Measurements from ENCODE around the gene CLCNKB. TPM values are rescaled to one million over a fixed set of nuclear protein-coding genes. Genes with fewer than 3 reads are reported as not detected.
"Not testable (repeated sequence)": the region's sequence is repeated elsewhere in the genome, so short reads cannot be mapped to it uniquely, and the experiment has no call there.

Gene CLCNKB
- total RNA-seq, 4 donors from 2014 or later, result 7.1 to 42.2 (median 15.4) TPM

- H3K4me3 ChIP-seq (replicated peaks in 1 of 3); H3K27ac ChIP-seq; H3K4me1 ChIP-seq; DNase-seq; intact Hi-C loops (cut with DNase I); H3K9me3 ChIP-seq; H3K27me3 ChIP-seq; H3K36me3 ChIP-seq: not testable (repeated sequence)
- TF ChIP-seq CTCF (IDR thresholded peaks at IDR 0.05), result peak in 1 of 6 experiments; percentile 2
- 51 to 52% methylated on average over 5 to 7 of the region's 7 CpGs for WGBS, 2 donors
Measured at GRCh38 chr1:16033103-16033632, 10.4 kb upstream of the CLCNKB start.

- DNase-seq; H3K27me3 ChIP-seq; H3K4me3 ChIP-seq (replicated peaks in 1 of 3); H3K9me3 ChIP-seq; H3K36me3 ChIP-seq; H3K4me1 ChIP-seq; H3K27ac ChIP-seq; intact Hi-C loops (cut with DNase I): not testable (repeated sequence)
- 90 to 98% methylated on average over 6 to 7 of the region's 11 CpGs for WGBS, 2 donors
Measured at GRCh38 chr1:16036461-16036860, 7.1 kb upstream of the CLCNKB start.

DNA sequence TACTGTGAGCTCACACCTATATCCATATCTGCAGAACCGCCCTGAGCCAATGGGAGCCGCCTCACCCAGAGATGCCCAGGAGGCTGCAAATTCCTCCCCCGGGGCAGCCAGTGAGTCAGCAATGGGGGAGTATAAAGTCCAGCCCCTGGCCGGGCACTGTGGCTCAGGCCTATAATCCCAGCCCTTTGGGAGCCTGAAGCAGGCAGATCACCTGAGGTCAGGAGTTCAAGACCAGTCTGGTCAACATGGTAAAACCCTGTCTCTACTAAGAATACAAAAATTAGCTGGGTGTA is 5.0 kb upstream of the CLCNKB start:
- 74 to 84% methylated on average over 3 to 4 of the region's 4 CpGs for WGBS, 2 donors
- intact Hi-C loops (cut with DNase I), result no loop called here
- peaks cover under 1 to 4% of the 10 kb centered on the region in 2 donors for H3K4me1 ChIP-seq

GRCh38 chr1:16039871-16040270 is 3.7 kb upstream of the CLCNKB start:
- H3K4me3 ChIP-seq (replicated peaks in 1 of 3); H3K9me3 ChIP-seq; DNase-seq; H3K27ac ChIP-seq; H3K27me3 ChIP-seq; intact Hi-C loops (cut with DNase I); H3K36me3 ChIP-seq: not testable (repeated sequence)
- H3K4me1 ChIP-seq, result peaks cover 7 to 12% of the 10 kb centered on the region in 2 donors
- WGBS, 2 donors, result 64 to 78% methylated on average over 4 to 8 of the region's 8 CpGs

More for the DNA sequence above, 5.0 kb upstream of the CLCNKB start:
- H3K36me3 ChIP-seq, result no peaks in the 10 kb centered on the region
- no peak overlapping the region for H3K4me3 ChIP-seq (replicated peaks in 1 of 3)
- H3K27ac ChIP-seq, result no peak overlapping the region
- no peaks in the 10 kb centered on the region for H3K9me3 ChIP-seq
- TF ChIP-seq POLR2A (IDR thresholded peaks at IDR 0.05), result no peak
- H3K27me3 ChIP-seq, result no peaks in the 10 kb centered on the region
- DNase-seq, result no peak

DNA sequence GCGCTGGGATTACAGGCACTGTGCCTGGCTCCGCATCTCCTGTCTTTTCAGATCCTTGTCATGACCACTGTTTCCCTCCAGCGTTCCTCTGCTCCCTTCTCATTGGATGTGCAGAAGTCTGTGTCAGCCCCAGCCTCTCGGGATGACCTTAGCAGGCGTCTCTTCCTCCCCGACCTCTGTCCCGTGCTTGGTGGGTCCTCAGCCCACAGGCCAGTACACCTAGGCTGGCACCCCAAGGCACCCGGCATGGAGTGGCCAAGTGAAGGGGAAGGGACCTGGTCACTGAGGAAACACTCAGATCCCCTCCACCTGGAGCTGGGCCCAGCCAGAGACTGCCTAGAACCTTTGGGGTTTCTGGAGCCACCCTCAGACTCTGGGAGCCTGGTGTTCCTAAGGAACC is 2.4 kb upstream of the CLCNKB start:
- Histone ChIP-seq H3K4me3 (replicated peaks in 1 of 3) (no peak overlapping the region), H3K9me3 (no peaks in the 10 kb centered on the region), H3K27ac (no peak overlapping the region), H3K27me3 (no peaks in the 10 kb centered on the region), H3K4me1 (peaks cover 7 to 12% of the 10 kb centered on the region in 2 donors), H3K36me3 (no peaks in the 10 kb centered on the region)
- no peak for DNase-seq
- intact Hi-C loops (cut with DNase I), result no loop called here
- WGBS, 2 donors, result 45 to 52% methylated on average over 8 of the region's 8 CpGs
- TF ChIP-seq CTCF (IDR thresholded peaks at IDR 0.05), result no peak
- no peak for TF ChIP-seq POLR2A (IDR thresholded peaks at IDR 0.05)

- H3K9me3 ChIP-seq, result no peaks in the 10 kb centered on the region
- intact Hi-C loops (cut with DNase I), result no loop called here
- no peaks in the 10 kb centered on the region for H3K36me3 ChIP-seq
- no peak for DNase-seq
- no peaks in the 10 kb centered on the region for H3K27me3 ChIP-seq
- no peak for TF ChIP-seq CTCF (IDR thresholded peaks at IDR 0.05)
- TF ChIP-seq POLR2A (IDR thresholded peaks at IDR 0.05), result no peak
- H3K4me1 ChIP-seq, result peaks cover 7 to 12% of the 10 kb centered on the region in 2 donors
- no peak overlapping the region for H3K27ac ChIP-seq
- H3K4me3 ChIP-seq (replicated peaks in 1 of 3), result no peak overlapping the region
- WGBS, 2 donors, result 82 to 94% methylated on average over 7 to 8 of the region's 9 CpGs
Measured at GRCh38 chr1:16042096-16042495, 1.5 kb upstream of the CLCNKB start.

- H3K9me3 ChIP-seq; H3K36me3 ChIP-seq; H3K4me3 ChIP-seq (replicated peaks in 1 of 3); H3K27ac ChIP-seq; intact Hi-C loops (cut with DNase I); DNase-seq; H3K27me3 ChIP-seq: not testable (repeated sequence)
- whole genome bisulfite sequencing, 2 donors, result no CpG with 5 or more reads among the region's 9 CpGs
- peaks cover 7 to 12% of the 10 kb centered on the region in 2 donors for H3K4me1 ChIP-seq
Measured at GRCh38 chr1:16042654-16043053, 928 bp upstream of the CLCNKB start.
